ENCODE data around the gene RAP2C. TPM values are rescaled to one million over a fixed set of nuclear protein-coding genes. Genes with fewer than 3 reads are reported as not detected.

The RAP2C gene
- total RNA-seq, 1 experiment from 2014 or later: 13.8 TPM

DNA sequence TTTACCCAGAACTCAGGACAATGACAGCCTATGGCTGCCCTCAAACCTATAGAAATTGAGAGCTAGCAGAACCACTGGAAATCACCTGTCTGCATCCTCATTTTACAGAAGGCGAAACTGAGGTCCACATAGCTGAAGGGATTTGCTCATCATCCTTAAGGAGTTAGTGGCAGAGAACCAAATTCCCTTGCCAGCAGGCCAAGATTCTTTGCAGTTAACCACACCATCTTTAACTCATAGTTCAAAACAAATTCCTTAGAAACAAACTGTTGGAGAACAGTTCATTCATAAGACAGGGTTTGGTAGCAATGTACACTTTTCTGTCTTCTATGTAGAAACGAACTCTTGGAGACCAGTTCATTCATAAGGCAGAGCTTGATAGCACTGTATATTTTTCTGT lies 37.9 kb upstream of the RAP2C start:
- no peak for DNase-seq
- POLR2A ChIA-PET (ENCODE audit: unreplicated experiment): no interaction called here
- no peak for ATAC-seq
- CTCF ChIA-PET: no interaction called here
- no peaks in the 10 kb centered on the region for H3K4me1 ChIP-seq (ENCODE audit: insufficient read depth, low read length)
- H3K27me3 ChIP-seq (ENCODE audit: low read length): no peaks in the 10 kb centered on the region
- H4K20me1 ChIP-seq (ENCODE audit: low read length): no peaks in the 10 kb centered on the region
- H3K9me3 ChIP-seq (ENCODE audit: low read length): no peaks in the 10 kb centered on the region
- no peak overlapping the region for H2AFZ ChIP-seq (ENCODE audit: low read length)
- no peaks in the 10 kb centered on the region for H3K36me3 ChIP-seq (ENCODE audit: low read depth, low read length)
- H3K79me2 ChIP-seq (ENCODE audit: low read length): no peaks in the 10 kb centered on the region
- TF ChIP-seq EZH2phosphoT487 (IDR thresholded peaks at IDR 0.05; ENCODE audit: borderline replicate concordance, low read length) (no peak), CTCF (conservative IDR thresholded peaks at IDR 0.05; ENCODE audit: low read depth, low read length) (no peak), EZH2 (IDR thresholded peaks at IDR 0.05; ENCODE audit: low read length, unreplicated experiment) (no peak)
- H3K4me3 ChIP-seq (ENCODE audit: low read length): no peak overlapping the region
- no TSS peak for BruUV-seq (replicated peaks)
- no peak overlapping the region for H3K9ac ChIP-seq (ENCODE audit: low read length)
- no peak overlapping the region for H3K27ac ChIP-seq (ENCODE audit: low read length)
- H3K4me2 ChIP-seq (ENCODE audit: low read length): no peak overlapping the region
- intact Hi-C loops (cut with micrococcal nuclease): no loop called here
- no peaks in the 10 kb centered on the region for H3K9me2 ChIP-seq (replicated peaks; ENCODE audit: low read length)
- H3F3A ChIP-seq (ENCODE audit: low read length, unreplicated experiment): no peaks in the 10 kb centered on the region

GRCh38 chrX:132236121-132236520 lies 16.9 kb upstream of the RAP2C start:
- Histone ChIP-seq H3K9me3 (ENCODE audit: low read length) (no peaks in the 10 kb centered on the region), H3K36me3 (ENCODE audit: low read depth, low read length) (no peaks in the 10 kb centered on the region), H3K9me2 (replicated peaks; ENCODE audit: low read length) (no peaks in the 10 kb centered on the region), H4K20me1 (ENCODE audit: low read length) (no peaks in the 10 kb centered on the region), H3K4me1 (ENCODE audit: insufficient read depth, low read length) (peaks cover 5% of the 10 kb centered on the region), H3K9ac (ENCODE audit: low read length) (no peak overlapping the region), H3K4me3 (ENCODE audit: low read length) (no peak overlapping the region), H3F3A (ENCODE audit: low read length, unreplicated experiment) (no peaks in the 10 kb centered on the region), H3K79me2 (ENCODE audit: low read length) (no peaks in the 10 kb centered on the region), H3K27me3 (ENCODE audit: low read length) (no peaks in the 10 kb centered on the region), H2AFZ (ENCODE audit: low read length) (no peak overlapping the region), H3K27ac (ENCODE audit: low read length) (no peak overlapping the region), H3K4me2 (ENCODE audit: low read length) (no peak overlapping the region)
- TF ChIP-seq EZH2 (IDR thresholded peaks at IDR 0.05; ENCODE audit: low read length, unreplicated experiment): no peak
- TF ChIP-seq CTCF (conservative IDR thresholded peaks at IDR 0.05; ENCODE audit: low read depth, low read length): no peak
- no peak for TF ChIP-seq EZH2phosphoT487 (IDR thresholded peaks at IDR 0.05; ENCODE audit: borderline replicate concordance, low read length)
- ChIA-PET CTCF (interaction anchor here (0.6 kb wide), 1 partner anchor 386 kb away, joined by 10 read pairs; no protein-coding TSS in a partner anchor), POLR2A (ENCODE audit: unreplicated experiment) (no interaction called here)
- intact Hi-C loops (cut with micrococcal nuclease): loop anchor here (5.0 kb wide), 1 partner anchor 36 kb away; no protein-coding TSS in a partner anchor
- no TSS peak for BruUV-seq (replicated peaks)
- DNase-seq: no peak
- no peak for ATAC-seq

GRCh38 chrX:132235488-132235887 lies 16.2 kb upstream of the RAP2C start:
- Histone ChIP-seq H2AFZ (ENCODE audit: low read length) (no peak overlapping the region), H3F3A (ENCODE audit: low read length, unreplicated experiment) (no peaks in the 10 kb centered on the region), H3K4me3 (ENCODE audit: low read length) (no peak overlapping the region), H3K9ac (ENCODE audit: low read length) (no peak overlapping the region), H4K20me1 (ENCODE audit: low read length) (no peaks in the 10 kb centered on the region), H3K9me2 (replicated peaks; ENCODE audit: low read length) (no peaks in the 10 kb centered on the region), H3K4me1 (ENCODE audit: insufficient read depth, low read length) (peaks cover 5% of the 10 kb centered on the region), H3K4me2 (ENCODE audit: low read length) (no peak overlapping the region), H3K9me3 (ENCODE audit: low read length) (no peaks in the 10 kb centered on the region), H3K27me3 (ENCODE audit: low read length) (no peaks in the 10 kb centered on the region), H3K36me3 (ENCODE audit: low read depth, low read length) (no peaks in the 10 kb centered on the region), H3K27ac (ENCODE audit: low read length) (no peak overlapping the region), H3K79me2 (ENCODE audit: low read length) (no peaks in the 10 kb centered on the region)
- DNase-seq (no peak), ATAC-seq (no peak)
- TF ChIP-seq EZH2 (IDR thresholded peaks at IDR 0.05; ENCODE audit: low read length, unreplicated experiment) (no peak), EZH2phosphoT487 (IDR thresholded peaks at IDR 0.05; ENCODE audit: borderline replicate concordance, low read length) (no peak), CTCF (conservative IDR thresholded peaks at IDR 0.05; ENCODE audit: low read depth, low read length) (no peak)
- CTCF ChIA-PET: no interaction called here
- no TSS peak for BruUV-seq (replicated peaks)
- POLR2A ChIA-PET (ENCODE audit: unreplicated experiment): no interaction called here
- intact Hi-C loops (cut with micrococcal nuclease): loop anchor here (5.0 kb wide), 1 partner anchor 37 kb away; no protein-coding TSS in a partner anchor

Data from PC-3 (cell line).